ENCODE results near the gene TDRD3.
A peak's percentile ranks its signal among the peaks of the same experiment; 100 is the strongest.

The TDRD3 gene

GRCh38 chr13:60431108-60431700 is 34.2 kb downstream of the TDRD3 start:
- H3K36me3 ChIP-seq (ENCODE audit: low read length), result no peaks in the 10 kb centered on the region
- no peak for TF ChIP-seq EZH2phosphoT487 (conservative IDR thresholded peaks at IDR 0.05; ENCODE audit: low read length)
- peak; percentile 55 for TF ChIP-seq CTCF (IDR thresholded peaks at IDR 0.05; ENCODE audit: insufficient read depth, low read length, poor library complexity, severe bottlenecking)
- no peaks in the 10 kb centered on the region for H3K9me2 ChIP-seq (replicated peaks; ENCODE audit: insufficient read depth, low read length)
- H3K27me3 ChIP-seq (ENCODE audit: low read length), result no peaks in the 10 kb centered on the region
- H3K79me2 ChIP-seq (ENCODE audit: insufficient read depth, low read length), result no peaks in the 10 kb centered on the region
- no peak overlapping the region for H3K4me3 ChIP-seq (ENCODE audit: insufficient read depth, low read length, poor library complexity, severe bottlenecking)
- H3F3A ChIP-seq (ENCODE audit: insufficient read depth), result no peaks in the 10 kb centered on the region
- no peak overlapping the region for H3K27ac ChIP-seq (ENCODE audit: low read depth, low read length)
- peak overlapping the region; percentile 20 for H3K4me2 ChIP-seq (ENCODE audit: low read depth, low read length, poor library complexity, severe bottlenecking)
- peak overlapping the region; percentile 32 for H2AFZ ChIP-seq (ENCODE audit: low read depth, low read length, severe bottlenecking)
- H4K20me1 ChIP-seq (ENCODE audit: low read depth, low read length), result no peaks in the 10 kb centered on the region; the same call in 1 of the 2 replicates
- no peak overlapping the region for H3K9ac ChIP-seq (ENCODE audit: low read length)
- no peaks in the 10 kb centered on the region for H3K9me3 ChIP-seq (ENCODE audit: insufficient read depth, low read length)

GRCh38 chr13:60433505-60433904 is 36.5 kb downstream of the TDRD3 start:
- Histone ChIP-seq H3K9ac (ENCODE audit: low read length) (no peak overlapping the region), H3K9me3 (ENCODE audit: insufficient read depth, low read length) (no peaks in the 10 kb centered on the region), H3K9me2 (replicated peaks; ENCODE audit: insufficient read depth, low read length) (no peaks in the 10 kb centered on the region), H3K27me3 (ENCODE audit: low read length) (no peaks in the 10 kb centered on the region), H3K4me2 (ENCODE audit: low read depth, low read length, poor library complexity, severe bottlenecking) (no peak overlapping the region), H3K4me3 (ENCODE audit: insufficient read depth, low read length, poor library complexity, severe bottlenecking) (no peak overlapping the region), H2AFZ (ENCODE audit: low read depth, low read length, severe bottlenecking) (no peak overlapping the region), H3K79me2 (ENCODE audit: insufficient read depth, low read length) (no peaks in the 10 kb centered on the region), H3K36me3 (ENCODE audit: low read length) (no peaks in the 10 kb centered on the region), H3K27ac (ENCODE audit: low read depth, low read length) (no peak overlapping the region), H3F3A (ENCODE audit: insufficient read depth) (no peaks in the 10 kb centered on the region), H4K20me1 (ENCODE audit: low read depth, low read length) (no peaks in the 10 kb centered on the region)
- TF ChIP-seq EZH2phosphoT487 (conservative IDR thresholded peaks at IDR 0.05; ENCODE audit: low read length), result no peak
- TF ChIP-seq CTCF (IDR thresholded peaks at IDR 0.05; ENCODE audit: insufficient read depth, low read length, poor library complexity, severe bottlenecking), result no peak

GRCh38 chr13:60435762-60436374 is 38.8 kb downstream of the TDRD3 start:
- no peaks in the 10 kb centered on the region for H3K79me2 ChIP-seq (ENCODE audit: insufficient read depth, low read length)
- no peaks in the 10 kb centered on the region for H3K36me3 ChIP-seq (ENCODE audit: low read length)
- H3K9me2 ChIP-seq (replicated peaks; ENCODE audit: insufficient read depth, low read length), result no peaks in the 10 kb centered on the region
- no peak overlapping the region for H3K9ac ChIP-seq (ENCODE audit: low read length)
- no peaks in the 10 kb centered on the region for H3K9me3 ChIP-seq (ENCODE audit: insufficient read depth, low read length)
- TF ChIP-seq EZH2phosphoT487 (conservative IDR thresholded peaks at IDR 0.05; ENCODE audit: low read length) (no peak), CTCF (IDR thresholded peaks at IDR 0.05; ENCODE audit: insufficient read depth, low read length, poor library complexity, severe bottlenecking) (no peak)
- no peaks in the 10 kb centered on the region for H4K20me1 ChIP-seq (ENCODE audit: low read depth, low read length)
- no peaks in the 10 kb centered on the region for H3K27me3 ChIP-seq (ENCODE audit: low read length)
- H3K4me3 ChIP-seq (ENCODE audit: insufficient read depth, low read length, poor library complexity, severe bottlenecking), result no peak overlapping the region
- no peak overlapping the region for H3K27ac ChIP-seq (ENCODE audit: low read depth, low read length)
- no peak overlapping the region for H2AFZ ChIP-seq (ENCODE audit: low read depth, low read length, severe bottlenecking)
- no peaks in the 10 kb centered on the region for H3F3A ChIP-seq (ENCODE audit: insufficient read depth)
- no peak overlapping the region for H3K4me2 ChIP-seq (ENCODE audit: low read depth, low read length, poor library complexity, severe bottlenecking)
